Measurements from ENCODE around the gene ITGB4.

DNA sequence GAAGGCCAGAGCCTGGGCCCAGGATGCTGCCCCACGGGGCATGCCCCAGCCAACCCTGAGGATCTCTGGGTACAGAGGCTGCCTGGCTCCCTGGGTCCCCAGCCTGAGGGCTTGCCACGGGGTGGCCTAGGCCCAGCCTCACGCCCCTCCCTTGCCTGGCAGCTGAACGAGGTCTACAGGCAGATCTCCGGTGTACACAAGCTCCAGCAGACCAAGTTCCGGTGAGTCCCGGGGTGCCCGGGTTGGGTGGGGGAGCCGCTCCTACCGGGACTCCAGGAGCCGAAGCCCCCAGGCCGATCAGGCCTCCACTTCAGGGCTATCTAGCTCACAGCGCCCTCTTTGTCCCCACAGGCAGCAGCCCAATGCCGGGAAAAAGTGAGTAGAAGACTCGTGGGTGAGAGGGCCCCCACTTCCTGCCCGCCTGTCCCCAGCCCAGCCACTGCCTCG is 19.4 kb downstream of the ITGB4 start:
- TF ChIP-seq CEBPB (IDR thresholded peaks at IDR 0.05; ENCODE audit: borderline replicate concordance in 1 of 2, low read depth in 2 of 2, low read length in 2 of 2) (no peak), MXI1 (IDR thresholded peaks at IDR 0.05; ENCODE audit: low read depth, low read length) (no peak), BRCA1 (IDR thresholded peaks at IDR 0.05; ENCODE audit: low read depth, low read length) (no peak), HDAC2 (IDR thresholded peaks at IDR 0.05) (no peak), POLR2AphosphoS5 (IDR thresholded peaks at IDR 0.05; ENCODE audit: low read length) (no peak)
- TF ChIP-seq, protein P1, sequence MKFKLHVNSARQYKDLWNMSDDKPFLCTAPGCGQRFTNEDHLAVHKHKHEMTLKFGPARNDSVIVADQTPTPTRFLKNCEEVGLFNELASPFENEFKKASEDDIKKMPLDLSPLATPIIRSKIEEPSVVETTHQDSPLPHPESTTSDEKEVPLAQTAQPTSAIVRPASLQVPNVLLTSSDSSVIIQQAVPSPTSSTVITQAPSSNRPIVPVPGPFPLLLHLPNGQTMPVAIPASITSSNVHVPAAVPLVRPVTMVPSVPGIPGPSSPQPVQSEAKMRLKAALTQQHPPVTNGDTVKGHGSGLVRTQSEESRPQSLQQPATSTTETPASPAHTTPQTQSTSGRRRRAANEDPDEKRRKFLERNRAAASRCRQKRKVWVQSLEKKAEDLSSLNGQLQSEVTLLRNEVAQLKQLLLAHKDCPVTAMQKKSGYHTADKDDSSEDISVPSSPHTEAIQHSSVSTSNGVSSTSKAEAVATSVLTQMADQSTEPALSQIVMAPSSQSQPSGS (IDR thresholded peaks at IDR 0.05; ENCODE audit: low read length) = no peak
- TF ChIP-seq, protein P2, sequence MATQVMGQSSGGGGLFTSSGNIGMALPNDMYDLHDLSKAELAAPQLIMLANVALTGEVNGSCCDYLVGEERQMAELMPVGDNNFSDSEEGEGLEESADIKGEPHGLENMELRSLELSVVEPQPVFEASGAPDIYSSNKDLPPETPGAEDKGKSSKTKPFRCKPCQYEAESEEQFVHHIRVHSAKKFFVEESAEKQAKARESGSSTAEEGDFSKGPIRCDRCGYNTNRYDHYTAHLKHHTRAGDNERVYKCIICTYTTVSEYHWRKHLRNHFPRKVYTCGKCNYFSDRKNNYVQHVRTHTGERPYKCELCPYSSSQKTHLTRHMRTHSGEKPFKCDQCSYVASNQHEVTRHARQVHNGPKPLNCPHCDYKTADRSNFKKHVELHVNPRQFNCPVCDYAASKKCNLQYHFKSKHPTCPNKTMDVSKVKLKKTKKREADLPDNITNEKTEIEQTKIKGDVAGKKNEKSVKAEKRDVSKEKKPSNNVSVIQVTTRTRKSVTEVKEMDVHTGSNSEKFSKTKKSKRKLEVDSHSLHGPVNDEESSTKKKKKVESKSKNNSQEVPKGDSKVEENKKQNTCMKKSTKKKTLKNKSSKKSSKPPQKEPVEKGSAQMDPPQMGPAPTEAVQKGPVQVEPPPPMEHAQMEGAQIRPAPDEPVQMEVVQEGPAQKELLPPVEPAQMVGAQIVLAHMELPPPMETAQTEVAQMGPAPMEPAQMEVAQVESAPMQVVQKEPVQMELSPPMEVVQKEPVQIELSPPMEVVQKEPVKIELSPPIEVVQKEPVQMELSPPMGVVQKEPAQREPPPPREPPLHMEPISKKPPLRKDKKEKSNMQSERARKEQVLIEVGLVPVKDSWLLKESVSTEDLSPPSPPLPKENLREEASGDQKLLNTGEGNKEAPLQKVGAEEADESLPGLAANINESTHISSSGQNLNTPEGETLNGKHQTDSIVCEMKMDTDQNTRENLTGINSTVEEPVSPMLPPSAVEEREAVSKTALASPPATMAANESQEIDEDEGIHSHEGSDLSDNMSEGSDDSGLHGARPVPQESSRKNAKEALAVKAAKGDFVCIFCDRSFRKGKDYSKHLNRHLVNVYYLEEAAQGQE (IDR thresholded peaks at IDR 0.05; ENCODE audit: low read depth, low read length) = no peak
- TF ChIP-seq, protein P3, sequence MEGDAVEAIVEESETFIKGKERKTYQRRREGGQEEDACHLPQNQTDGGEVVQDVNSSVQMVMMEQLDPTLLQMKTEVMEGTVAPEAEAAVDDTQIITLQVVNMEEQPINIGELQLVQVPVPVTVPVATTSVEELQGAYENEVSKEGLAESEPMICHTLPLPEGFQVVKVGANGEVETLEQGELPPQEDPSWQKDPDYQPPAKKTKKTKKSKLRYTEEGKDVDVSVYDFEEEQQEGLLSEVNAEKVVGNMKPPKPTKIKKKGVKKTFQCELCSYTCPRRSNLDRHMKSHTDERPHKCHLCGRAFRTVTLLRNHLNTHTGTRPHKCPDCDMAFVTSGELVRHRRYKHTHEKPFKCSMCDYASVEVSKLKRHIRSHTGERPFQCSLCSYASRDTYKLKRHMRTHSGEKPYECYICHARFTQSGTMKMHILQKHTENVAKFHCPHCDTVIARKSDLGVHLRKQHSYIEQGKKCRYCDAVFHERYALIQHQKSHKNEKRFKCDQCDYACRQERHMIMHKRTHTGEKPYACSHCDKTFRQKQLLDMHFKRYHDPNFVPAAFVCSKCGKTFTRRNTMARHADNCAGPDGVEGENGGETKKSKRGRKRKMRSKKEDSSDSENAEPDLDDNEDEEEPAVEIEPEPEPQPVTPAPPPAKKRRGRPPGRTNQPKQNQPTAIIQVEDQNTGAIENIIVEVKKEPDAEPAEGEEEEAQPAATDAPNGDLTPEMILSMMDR (IDR thresholded peaks at IDR 0.05 in 2 of 3, conservative IDR thresholded peaks at IDR 0.05 in 1 of 3; ENCODE audit: control insufficient read depth in 2 of 3, extremely low read depth in 1 of 3, insufficient read depth in 1 of 3, low read depth in 3 of 3, low read length in 3 of 3) = no peak
